Uterus (tissue), 4 donors: ENCODE measurements around the gene IL1RAP. TPM values are rescaled to one million over a fixed set of nuclear protein-coding genes. Genes with fewer than 3 reads are reported as not detected.

Experiments
- DNase-seq, 2 donors: peaks; one replicate each; pipeline ENCODE4 v3.0.0-alpha.2; 2019 to 2020
- H3K27ac ChIP-seq, 2 donors: fragments of 200-600 bp; sonication (generic); 1 replicate in 1 of 2; 2 replicates in 1 of 2; pipeline ENCODE4 v1.5.1; 2016 to 2018
- H3K27me3 ChIP-seq, 2 donors: fragments of 200-600 bp; sonication (generic); one replicate each; pipeline ENCODE4 v1.5.1; 2018 to 2019; ENCODE audit warnings: control low read depth in 1 of 2
- H3K36me3 ChIP-seq, 2 donors: fragments of 200-600 bp; sonication (generic); one replicate each; pipeline ENCODE4 v1.5.1; 2019; ENCODE audit warnings: control low read depth in 1 of 2
- H3K4me1 ChIP-seq, 2 donors: fragments of 200-600 bp; sonication (generic); one replicate each; pipeline ENCODE4 v1.5.1; 2018 to 2019; ENCODE audit warnings: control low read depth in 1 of 2
- H3K4me3 ChIP-seq, 2 donors: fragments of 200-600 bp; sonication (generic); 1 replicate in 1 of 2; 2 replicates in 1 of 2; pipeline ENCODE4 v1.5.1; 2018 to 2019; ENCODE audit warnings: mild to moderate bottlenecking in 1 of 2
- H3K9me3 ChIP-seq, 2 donors: fragments of 200-600 bp; sonication (generic); one replicate each; pipeline ENCODE4 v1.5.1; 2019; ENCODE audit warnings: control low read depth in 1 of 2
- CTCF ChIP-seq, 4 experiments: fragments of 200-600 bp in 2 of 4; fragments of 450-650 bp in 2 of 4; sonication (generic) in 2 of 4; IDR thresholded peaks; one replicate each; pipeline ENCODE4 v1.5.1; 2016 to 2019; ENCODE audit warnings: antibody characterized with exemption in 4 of 4, mild to moderate bottlenecking in 2 of 4, moderate library complexity in 1 of 4
- POLR2A ChIP-seq, 2 donors: fragments of 450-650 bp; IDR thresholded peaks; one replicate each; pipeline ENCODE4 v1.6.1; 2016; ENCODE audit warnings: antibody characterized with exemption in 2 of 2, mild to moderate bottlenecking in 1 of 2, moderate library complexity in 1 of 2
- intact Hi-C: fragments of 100-400 bp; cut with DNase I; formaldehyde crosslinking; loops from one replicate; pipeline ENCODE4 v1.15.1; 2023; ENCODE audit warnings: low total_unique reads
- total RNA-seq, 4 donors: library from RNA; depleted of rRNA in 3 of 4; stranded (reverse); fragments of >200 nt in 3 of 4; gene quantifications; one replicate each; pipeline versions ENCODE4 v1.1.0 to v1.2.4, GENCODE V29; 2014 to 2023
- donor health status: DM: yes; HTN: yes; CAD: no.

The IL1RAP gene
- total RNA-seq, 4 donors from 2014 or later = 2.8 to 26.8 (median 10.4) TPM

GRCh38 chr3:190498293-190498692, 15.6 kb upstream of the IL1RAP start:
- Histone ChIP-seq H3K4me3 (no peak overlapping the region), H3K36me3 (no peaks in the 10 kb centered on the region), H3K27ac (no peak overlapping the region), H3K9me3 (no peaks in the 10 kb centered on the region), H3K4me1 (no peaks in the 10 kb centered on the region), H3K27me3 (no peaks in the 10 kb centered on the region)
- intact Hi-C loops = no loop called here
- DNase-seq = no peak
- TF ChIP-seq POLR2A (IDR thresholded peaks at IDR 0.05) = no peak
- no peak for TF ChIP-seq CTCF (IDR thresholded peaks at IDR 0.05)

GRCh38 chr3:190499122-190499521, 14.8 kb upstream of the IL1RAP start:
- Histone ChIP-seq H3K9me3 (no peaks in the 10 kb centered on the region), H3K27ac (no peak overlapping the region), H3K4me1 (no peaks in the 10 kb centered on the region), H3K36me3 (no peaks in the 10 kb centered on the region), H3K4me3 (no peak overlapping the region), H3K27me3 (no peaks in the 10 kb centered on the region)
- no peak for DNase-seq
- intact Hi-C loops = no loop called here
- TF ChIP-seq POLR2A (IDR thresholded peaks at IDR 0.05) (no peak), CTCF (IDR thresholded peaks at IDR 0.05) (no peak)

- intact Hi-C loops = no loop called here
- Histone ChIP-seq H3K27ac (no peak overlapping the region), H3K27me3 (no peaks in the 10 kb centered on the region), H3K4me3 (no peak overlapping the region), H3K4me1 (no peaks in the 10 kb centered on the region), H3K36me3 (no peaks in the 10 kb centered on the region), H3K9me3 (no peaks in the 10 kb centered on the region)
- TF ChIP-seq CTCF (IDR thresholded peaks at IDR 0.05) (no peak), POLR2A (IDR thresholded peaks at IDR 0.05) (no peak)
- no peak for DNase-seq
These were observed 10.9 kb upstream of the IL1RAP start for GRCh38 chr3:190502946-190503345.

DNA sequence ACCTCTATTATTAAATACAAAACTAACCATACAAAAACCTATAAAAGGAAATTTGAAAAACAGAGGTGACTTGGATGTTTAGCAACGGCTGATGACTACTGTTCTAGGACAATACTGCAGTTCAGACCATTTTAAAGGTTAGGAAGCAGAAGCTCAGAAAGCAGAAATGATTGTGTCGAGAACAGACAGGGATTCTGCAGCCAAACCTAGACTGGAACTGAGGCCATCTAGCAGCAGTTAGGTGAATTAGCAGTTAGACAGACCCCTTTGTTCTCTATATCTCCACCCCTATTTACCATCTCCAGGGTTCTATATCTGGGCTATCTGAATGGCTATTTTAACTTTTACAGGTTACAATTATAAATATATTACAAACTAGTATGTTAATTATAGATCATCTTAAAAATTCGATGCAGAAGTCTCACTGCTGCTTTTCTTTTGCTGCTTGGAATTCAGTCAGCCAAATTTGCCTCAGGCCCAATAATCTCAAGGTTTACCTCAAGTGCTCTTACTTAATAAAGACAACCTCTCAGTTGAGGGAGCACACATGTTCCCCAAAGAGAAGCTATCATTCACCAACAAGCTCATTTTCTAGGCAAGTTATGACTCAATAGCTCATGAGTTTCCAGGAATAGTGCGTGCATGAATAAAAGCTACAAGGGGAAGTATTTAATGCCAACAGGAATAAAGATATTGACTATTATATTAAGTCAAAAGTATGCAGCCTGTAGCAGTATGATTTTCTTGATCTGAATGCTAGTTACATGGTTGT, 9.3 kb upstream of the IL1RAP start:
- DNase-seq = no peak
- TF ChIP-seq POLR2A (IDR thresholded peaks at IDR 0.05) = no peak
- TF ChIP-seq CTCF (IDR thresholded peaks at IDR 0.05) = no peak
- no peak overlapping the region for H3K4me3 ChIP-seq
- H3K27ac ChIP-seq = no peak overlapping the region
- intact Hi-C loops = no loop called here
- H3K4me1 ChIP-seq = no peaks in the 10 kb centered on the region
- H3K36me3 ChIP-seq = no peaks in the 10 kb centered on the region
- H3K9me3 ChIP-seq = no peaks in the 10 kb centered on the region
- H3K27me3 ChIP-seq = no peaks in the 10 kb centered on the region

DNA sequence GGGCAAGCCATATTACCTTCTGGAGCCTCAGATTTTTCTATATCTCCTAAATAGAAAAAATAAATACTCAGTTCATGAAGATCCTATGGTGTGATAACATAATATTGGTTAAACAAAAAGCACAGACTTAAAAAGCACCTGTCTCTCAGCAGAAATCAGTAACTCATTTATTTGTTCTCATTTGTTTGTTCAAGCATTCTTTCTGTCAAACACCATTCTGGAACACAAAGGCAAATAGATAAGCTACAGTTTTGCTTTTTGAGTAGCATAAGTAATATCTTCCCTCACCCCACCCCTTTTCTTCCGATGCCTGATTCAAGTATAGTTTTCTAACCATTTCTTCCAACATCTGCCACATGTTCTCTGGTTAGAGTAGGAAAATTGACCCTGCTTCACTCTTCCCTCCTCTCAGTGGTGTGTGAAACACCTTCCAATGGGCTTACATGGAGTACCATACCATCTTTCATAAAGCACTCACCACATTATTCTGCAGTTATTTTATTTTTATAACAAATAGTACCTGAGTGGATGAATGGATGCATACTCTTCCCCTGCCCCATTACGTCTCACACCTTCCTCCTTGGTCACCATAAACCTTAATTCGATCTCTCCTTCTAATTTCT, 8.4 kb upstream of the IL1RAP start:
- no peaks in the 10 kb centered on the region for H3K36me3 ChIP-seq

More for the DNA sequence above, 8.4 kb upstream of the IL1RAP start:
- DNase-seq = no peak
- intact Hi-C loops = no loop called here
- H3K4me3 ChIP-seq = no peak overlapping the region
- no peaks in the 10 kb centered on the region for H3K27me3 ChIP-seq
- TF ChIP-seq POLR2A (IDR thresholded peaks at IDR 0.05) = no peak
- TF ChIP-seq CTCF (IDR thresholded peaks at IDR 0.05) = no peak
- H3K4me1 ChIP-seq = no peaks in the 10 kb centered on the region
- H3K9me3 ChIP-seq = no peaks in the 10 kb centered on the region
- no peak overlapping the region for H3K27ac ChIP-seq
